NT2/D1 (cell line): Measurements from ENCODE around the gene ZMYND15.
"Not testable (repeated sequence)": the region's sequence is repeated elsewhere in the genome, so short reads cannot be mapped to it uniquely, and the experiment has no call there.

ENCODE experiments used
- SUZ12 ChIP-seq: IDR thresholded peaks from 2 replicates; pipeline ENCODE4 v1.6.1; 2011; ENCODE audit not compliant: insufficient read length, insufficient read depth; ENCODE audit errors: extremely low read depth
- YY1 ChIP-seq: IDR thresholded peaks from 2 replicates; pipeline ENCODE4 v1.6.1; 2011; ENCODE audit not compliant: insufficient read length, insufficient read depth
- ZNF274 ChIP-seq: IDR thresholded peaks from 2 replicates; pipeline ENCODE4 v1.6.1; 2011; ENCODE audit warnings: mild to moderate bottlenecking, low read depth, low read length

GRCh38 chr17:4699401-4700056 is 40.1 kb upstream of the ZMYND15 start:
- TF ChIP-seq SUZ12, ZNF274, YY1: not testable (repeated sequence)
